BJ (cell line): ENCODE results near the gene GLIPR1L2. TPM values are rescaled to one million over a fixed set of nuclear protein-coding genes. Genes with fewer than 3 reads are reported as not detected.

ENCODE experiments used
- CTCF ChIA-PET: fragments of 350-600 bp; formaldehyde crosslinking; extraction: SDS; loops from one replicate; lab custom pipeline; 2021; ENCODE audit warnings: antibody characterized with exemption, inconsistent platforms; lab: Yijun Ruan, JAX
- POLR2A ChIA-PET: fragments of 300-600 bp; sonication (Branson Sonifier 250); formaldehyde crosslinking; extraction: SDS; loops from one replicate; lab custom pipeline; 2021; ENCODE audit warnings: antibody characterized with exemption; lab: Charles Lee
- DNase-seq: peaks from one replicate; pipeline ENCODE4 v3.0.0-alpha.2; 2011; ENCODE audit warnings: low read depth
- H3K27me3 ChIP-seq: 2 replicates; pipeline ENCODE4 v1.6.0; 2011; ENCODE audit warnings: low read length; ENCODE audit not compliant: control insufficient read depth, insufficient read depth
- H3K36me3 ChIP-seq: 2 replicates; pipeline ENCODE4 v1.5.1; 2011; ENCODE audit warnings: low read length; ENCODE audit not compliant: control insufficient read depth, insufficient read depth
- H3K4me3 ChIP-seq: 2 replicates; pipeline ENCODE4 v1.5.1; 2011; ENCODE audit warnings: low read depth, mild to moderate bottlenecking, control low read depth, low read length
- polyA plus RNA-seq: library from polyadenylated mRNA; depleted of rRNA; stranded (reverse); fragments of >200 nt; gene quantifications from 2 replicates; pipeline ENCODE4 v1.2.3, GENCODE V29; 2011; rRNA removed
- TF ChIP-seq, protein P1 (sequence below): IDR thresholded peaks from 2 replicates; pipeline ENCODE4 v1.5.1; 2011; ENCODE audit warnings: low read depth, mild to moderate bottlenecking, control low read depth, inconsistent platforms, low read length, moderate library complexity; ENCODE audit not compliant: insufficient read depth

The GLIPR1L2 gene
- polyA plus RNA-seq, 1 experiment = 0.21 TPM

DNA sequence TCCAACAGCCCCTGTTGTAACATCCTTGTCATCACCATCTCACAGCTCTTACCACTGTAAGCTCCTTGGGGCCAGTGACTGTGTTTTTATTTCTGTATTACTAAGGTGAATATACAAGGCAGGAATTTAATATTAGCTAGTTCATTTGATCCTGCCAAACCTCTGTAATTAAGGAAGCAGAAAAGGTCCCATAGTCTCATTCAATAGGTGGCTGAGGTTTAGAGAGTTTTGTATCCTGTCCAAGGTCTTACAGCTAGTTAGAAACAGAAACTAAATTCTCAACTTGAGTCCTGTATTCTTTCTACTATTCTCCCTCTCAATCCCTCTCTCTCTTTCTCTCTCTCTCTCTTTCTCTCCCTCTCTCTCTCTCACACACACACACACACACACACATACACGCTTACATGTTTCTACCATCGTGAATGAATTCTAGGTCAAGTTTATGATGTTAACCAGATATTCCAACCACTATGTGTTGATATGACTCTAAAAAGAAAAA lies 89.1 kb downstream of the GLIPR1L2 start:
- POLR2A ChIA-PET = interaction anchor here (0.7 to 1.5 kb wide), 3 partner anchors 24 to 150 kb away, joined by 3 to 4 read pairs (median 3); partner anchors contain the start of gene CAPS2
- TF ChIP-seq, protein P1, sequence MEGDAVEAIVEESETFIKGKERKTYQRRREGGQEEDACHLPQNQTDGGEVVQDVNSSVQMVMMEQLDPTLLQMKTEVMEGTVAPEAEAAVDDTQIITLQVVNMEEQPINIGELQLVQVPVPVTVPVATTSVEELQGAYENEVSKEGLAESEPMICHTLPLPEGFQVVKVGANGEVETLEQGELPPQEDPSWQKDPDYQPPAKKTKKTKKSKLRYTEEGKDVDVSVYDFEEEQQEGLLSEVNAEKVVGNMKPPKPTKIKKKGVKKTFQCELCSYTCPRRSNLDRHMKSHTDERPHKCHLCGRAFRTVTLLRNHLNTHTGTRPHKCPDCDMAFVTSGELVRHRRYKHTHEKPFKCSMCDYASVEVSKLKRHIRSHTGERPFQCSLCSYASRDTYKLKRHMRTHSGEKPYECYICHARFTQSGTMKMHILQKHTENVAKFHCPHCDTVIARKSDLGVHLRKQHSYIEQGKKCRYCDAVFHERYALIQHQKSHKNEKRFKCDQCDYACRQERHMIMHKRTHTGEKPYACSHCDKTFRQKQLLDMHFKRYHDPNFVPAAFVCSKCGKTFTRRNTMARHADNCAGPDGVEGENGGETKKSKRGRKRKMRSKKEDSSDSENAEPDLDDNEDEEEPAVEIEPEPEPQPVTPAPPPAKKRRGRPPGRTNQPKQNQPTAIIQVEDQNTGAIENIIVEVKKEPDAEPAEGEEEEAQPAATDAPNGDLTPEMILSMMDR = no peak
- Histone ChIP-seq H3K4me3 (peak overlapping the region; percentile 42), H3K36me3 (no peaks in the 10 kb centered on the region), H3K27me3 (no peaks in the 10 kb centered on the region)
- DNase-seq = peak; percentile 76
- CTCF ChIA-PET = interaction anchor here (1.0 to 7.3 kb wide), 4 partner anchors 25 to 145 kb away, joined by 3 to 28 read pairs (median 4); partner anchors contain the start of genes GLIPR1L1 and GLIPR1L2

DNA sequence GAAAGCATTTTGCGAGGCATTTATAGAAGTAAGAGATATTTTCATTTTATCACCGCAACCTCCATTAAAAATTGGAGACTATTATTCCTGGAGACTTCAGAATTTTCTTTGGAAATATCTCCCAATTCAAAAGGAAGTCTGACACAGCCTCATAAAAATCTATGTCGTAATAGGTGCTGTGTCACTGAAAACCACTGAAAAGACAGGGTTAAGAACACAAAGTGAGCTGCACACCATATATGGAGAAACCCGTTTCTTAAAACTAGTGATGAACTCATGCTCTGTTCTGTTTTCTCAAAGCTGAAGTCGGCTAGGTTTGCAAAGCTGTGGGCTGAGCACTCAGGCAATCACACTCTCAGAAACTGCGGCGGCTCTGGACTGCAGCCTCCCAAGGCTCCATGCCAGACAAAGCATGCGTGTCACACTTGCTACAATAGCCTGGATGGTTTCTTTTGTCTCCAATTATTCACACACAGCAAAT lies 89.6 kb downstream of the GLIPR1L2 start, which contains the start of gene GLIPR1:
TSS of gene GLIPR1 (plus strand) at position 287 of the 481 bp plus-strand sequence. CDS start at position 413, 126 bp downstream.
- POLR2A ChIA-PET = interaction anchor here (0.6 to 1.5 kb wide), 4 partner anchors 25 to 1079 kb away, joined by 3 to 4 read pairs (median 3); partner anchors contain the start of genes CAPS2 and OSBPL8
- TF ChIP-seq, protein P1 = no peak
- CTCF ChIA-PET = interaction anchor here (1.0 to 7.3 kb wide), 3 partner anchors 25 to 145 kb away, joined by 3 to 28 read pairs (median 5); partner anchors contain the start of genes GLIPR1L1 and GLIPR1L2
- peak within 1 kb of the TSS; percentile 42 for H3K4me3 ChIP-seq
- H3K36me3 ChIP-seq = no peaks in the 10 kb centered on the region
- peak; percentile 95 for DNase-seq
- H3K27me3 ChIP-seq = no peaks in the 10 kb centered on the region

GRCh38 chr12:75481013-75481705 lies 90.3 kb downstream of the GLIPR1L2 start:
- DNase-seq = no peak
- no peaks in the 10 kb centered on the region for H3K27me3 ChIP-seq
- TF ChIP-seq, protein P1 = no peak
- CTCF ChIA-PET = interaction anchor here (0.5 to 7.3 kb wide), 3 partner anchors 9 to 136 kb away, joined by 3 to 28 read pairs (median 3); partner anchors contain the start of gene GLIPR1L2
- POLR2A ChIA-PET = interaction anchor here (0.6 to 1.5 kb wide), 3 partner anchors 90 to 1078 kb away, joined by 3 read pairs; partner anchors contain the start of genes CAPS2 and OSBPL8
- no peaks in the 10 kb centered on the region for H3K36me3 ChIP-seq
- H3K4me3 ChIP-seq = peak overlapping the region; percentile 42

DNA sequence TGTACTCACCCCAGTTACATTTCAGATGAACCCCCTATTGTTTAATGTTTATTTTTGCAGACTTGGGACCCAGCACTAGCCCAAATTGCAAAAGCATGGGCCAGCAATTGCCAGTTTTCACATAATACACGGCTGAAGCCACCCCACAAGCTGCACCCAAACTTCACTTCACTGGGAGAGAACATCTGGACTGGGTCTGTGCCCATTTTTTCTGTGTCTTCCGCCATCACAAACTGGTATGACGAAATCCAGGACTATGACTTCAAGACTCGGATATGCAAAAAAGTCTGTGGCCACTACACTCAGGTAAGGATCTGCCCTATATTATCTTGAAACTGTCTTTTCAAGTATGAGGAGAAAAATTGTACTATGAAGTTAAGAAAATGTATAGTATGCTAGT lies 90.9 kb downstream of the GLIPR1L2 start:
- H3K4me3 ChIP-seq = peak overlapping the region; percentile 42
- DNase-seq = no peak
- POLR2A ChIA-PET = no interaction called here
- no peaks in the 10 kb centered on the region for H3K27me3 ChIP-seq
- TF ChIP-seq, protein P1 = no peak
- CTCF ChIA-PET = interaction anchor here (0.5 to 7.3 kb wide), 2 partner anchors 90 to 137 kb away, joined by 3 to 28 read pairs; partner anchors contain the start of gene GLIPR1L2
- no peaks in the 10 kb centered on the region for H3K36me3 ChIP-seq

Other genes with a start within 250 kb of the GLIPR1L2 start
- gene KCNC2, start 181.2 kb upstream of the GLIPR1L2 start, polyA plus RNA-seq = not detected in 2 replicates
- 0.74 and 0.86 TPM in 2 replicates for gene CAPS2, start 60.8 kb upstream of the GLIPR1L2 start, polyA plus RNA-seq
- gene GLIPR1L1, start 56.4 kb upstream of the GLIPR1L2 start, polyA plus RNA-seq = not detected in 2 replicates
- 175 and 214 TPM in 2 replicates for gene GLIPR1, start 89.7 kb downstream of the GLIPR1L2 start, polyA plus RNA-seq
- gene KRR1, start 120.5 kb downstream of the GLIPR1L2 start, polyA plus RNA-seq = 10.4 and 27.4 TPM in 2 replicates